ENCODE measurements around the gene ARID5B. TPM values are rescaled to one million over a fixed set of nuclear protein-coding genes. Genes with fewer than 3 reads are reported as not detected.

Gene ARID5B
- total RNA-seq, 1 experiment from 2014 or later: 0.04 TPM

DNA sequence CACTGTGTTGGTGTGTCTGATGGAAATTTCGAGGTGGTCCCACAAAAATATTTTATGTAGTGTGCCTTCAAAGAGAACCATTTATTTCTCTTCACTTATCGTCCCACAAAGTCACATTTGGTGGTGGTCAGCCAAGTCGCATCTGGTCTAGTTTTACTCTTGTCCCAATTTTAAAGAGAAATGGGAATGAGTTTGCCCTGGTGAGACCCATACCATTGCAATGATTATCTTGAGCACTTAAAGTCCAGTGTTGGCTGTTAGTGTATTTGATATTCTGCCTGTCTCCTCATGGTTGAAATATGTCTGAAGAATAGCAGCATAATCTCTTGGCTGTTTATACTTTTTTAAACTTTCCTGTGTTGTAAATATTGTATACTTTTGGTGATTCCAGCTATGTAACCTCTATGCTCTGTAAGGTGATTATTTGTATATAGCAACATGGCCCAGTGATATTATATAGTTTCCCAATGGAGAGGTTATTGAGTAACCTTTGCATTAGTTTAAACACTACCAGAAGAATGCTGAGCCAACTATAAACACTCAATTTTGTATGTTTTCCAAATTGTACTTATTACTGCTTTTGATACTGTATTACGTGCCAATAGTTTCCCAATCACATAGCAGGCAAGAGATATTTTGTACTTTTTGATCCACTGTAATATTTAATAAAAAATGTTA is 194.9 kb downstream of the ARID5B start:
- Mint-ChIP-seq H3K36me3 (ENCODE audit: insufficient read depth in 1 of 3, low read depth in 3 of 3) (no peaks in the 10 kb centered on the region), H3K27ac (no peak overlapping the region), H3K4me1 (peaks cover 6 to 9% of the 10 kb centered on the region in 2 experiments; a peak in 3 of 4 replicates), H3K4me3 (no peak overlapping the region), H3K27me3 (ENCODE audit: low read depth) (no peaks in the 10 kb centered on the region), H3K9me3 (no peaks in the 10 kb centered on the region)
- no peak overlapping the region for H3K14ac ChIP-seq (ENCODE audit: insufficient read depth, low read length)
- H4K91ac ChIP-seq (ENCODE audit: insufficient read length, low read depth, low read length): no peak overlapping the region
- no peak overlapping the region for H3K4ac ChIP-seq (ENCODE audit: low read depth, low read length)
- H3T11ph ChIP-seq (ENCODE audit: low read length): no peak overlapping the region
- H4K5ac ChIP-seq (ENCODE audit: insufficient read length, low read depth, low read length): no peak overlapping the region
- no peak overlapping the region for H3K56ac ChIP-seq (ENCODE audit: insufficient read length, low read depth, low read length)
- DNase-seq: no peak
- H4K20me1 ChIP-seq (ENCODE audit: control insufficient read depth, insufficient read depth, insufficient read length): no peaks in the 10 kb centered on the region
- no peak overlapping the region for H3K27ac ChIP-seq (ENCODE audit: insufficient read length, low read depth, low read length)
- no peaks in the 10 kb centered on the region for H3K79me2 ChIP-seq (ENCODE audit: insufficient read depth, low read length)
- WGBS (ENCODE audit: extremely low coverage, insufficient read length, low lambda C conversion rate): no CpG with 5 or more reads among the region's 4 CpGs
- no peak overlapping the region for H3K23ac ChIP-seq (ENCODE audit: insufficient read length, low read depth, low read length)
- H2BK12ac ChIP-seq (ENCODE audit: insufficient read length, low read depth, low read length): no peak overlapping the region
- H4K8ac ChIP-seq (replicated peaks; ENCODE audit: insufficient read length, low read depth, low read length): no peak overlapping the region
- H3K4me1 ChIP-seq (ENCODE audit: insufficient read depth, low read length): no peaks in the 10 kb centered on the region; the same call in 1 of the 2 replicates
- H2BK5ac ChIP-seq (ENCODE audit: insufficient read length, low read length): no peak overlapping the region
- no peaks in the 10 kb centered on the region for H3K9me3 ChIP-seq (ENCODE audit: control insufficient read depth, low read depth, low read length)
- H3K9ac ChIP-seq (ENCODE audit: extremely low read depth, insufficient read length, low read length): no peak overlapping the region
- no peak overlapping the region for H2AK5ac ChIP-seq (ENCODE audit: insufficient read length, low read length)
- no peaks in the 10 kb centered on the region for H3K27me3 ChIP-seq (ENCODE audit: insufficient read depth, low read length)
- H3K23me2 ChIP-seq (ENCODE audit: insufficient read length, low read depth, low read length, poor library complexity, severe bottlenecking): no peaks in the 10 kb centered on the region
- no peak for TF ChIP-seq CTCF (conservative IDR thresholded peaks at IDR 0.05)
- no peaks in the 10 kb centered on the region for H3K79me1 ChIP-seq (ENCODE audit: insufficient read depth, low read depth, low read length, poor library complexity, severe bottlenecking)
- no peak overlapping the region for H2BK20ac ChIP-seq (ENCODE audit: low read depth, low read length, poor library complexity, severe bottlenecking)
- H3K4me2 ChIP-seq (ENCODE audit: insufficient read depth, insufficient read length, low read length): no peak overlapping the region
- H2BK15ac ChIP-seq (ENCODE audit: low read depth, low read length): no peak overlapping the region
- no peak overlapping the region for H2AFZ ChIP-seq (ENCODE audit: low read length)
- no peak overlapping the region for H2BK120ac ChIP-seq (ENCODE audit: low read depth, low read length, poor library complexity, severe bottlenecking)
- no peak overlapping the region for H3K18ac ChIP-seq (ENCODE audit: insufficient read length, low read depth, low read length)
